OCI-LY7 (cell line): ENCODE data around the gene RPL10. TPM values are rescaled to one million over a fixed set of nuclear protein-coding genes. Genes with fewer than 3 reads are reported as not detected.

Experiments used
- BruUV-seq: library from RNA; stranded (reverse); fragments of 400-500 nt; replicated peaks from 2 replicates; lab custom pipeline; 2021; lab: Mats Ljungman, UMichigan
- CTCF ChIA-PET: fragments of 300-600 bp; sonication (Branson Sonifier 250); formaldehyde crosslinking; loops from one replicate; lab custom pipeline; 2022; ENCODE audit warnings: antibody characterized with exemption; ENCODE audit not compliant: unreplicated experiment; lab: Charles Lee
- POLR2A ChIA-PET: fragments of 300-600 bp; sonication (Branson Sonifier 250); formaldehyde crosslinking; loops from one replicate; lab custom pipeline; 2022; ENCODE audit warnings: antibody characterized with exemption; lab: Charles Lee
- DNase-seq: peaks from one replicate; pipeline ENCODE4 v3.0.0-alpha.2; 2015; ENCODE audit warnings: low spot score
- H2AFZ ChIP-seq: fragments of 200-600 bp; sonication (generic), shearing (Covaris generic); 2 replicates; pipeline ENCODE4 v1.6.1; 2014; ENCODE audit warnings: mild to moderate bottlenecking, antibody characterized with exemption, low read length, moderate library complexity
- H3K27ac ChIP-seq: fragments of 200-600 bp; sonication (generic); 2 replicates; pipeline ENCODE4 v1.5.1; 2014; ENCODE audit warnings: mixed run types, low read depth, mild to moderate bottlenecking, moderate library complexity, low read length, inconsistent platforms; ENCODE audit not compliant: poor library complexity, severe bottlenecking
- H3K36me3 ChIP-seq: fragments of 200-600 bp; sonication (generic); 2 replicates; pipeline ENCODE4 v1.6.1; 2014; ENCODE audit warnings: mild to moderate bottlenecking, antibody characterized with exemption, low read length, moderate library complexity, mixed read lengths; ENCODE audit not compliant: insufficient read depth
- H3K4me1 ChIP-seq: fragments of 200-600 bp; sonication (generic); 2 replicates; pipeline ENCODE4 v1.5.1; 2014; ENCODE audit warnings: mild to moderate bottlenecking, low read length; ENCODE audit not compliant: insufficient read depth, poor library complexity, severe bottlenecking
- H3K4me2 ChIP-seq: fragments of 200-600 bp; sonication (generic); 2 replicates; pipeline ENCODE4 v1.6.1; 2014; ENCODE audit warnings: mild to moderate bottlenecking, low read length
- H3K4me3 ChIP-seq: fragments of 200-600 bp; sonication (generic); 2 replicates; pipeline ENCODE4 v1.5.1; 2014; ENCODE audit warnings: mild to moderate bottlenecking, low read depth, low read length; ENCODE audit not compliant: poor library complexity, severe bottlenecking
- H3K79me2 ChIP-seq: fragments of 200-600 bp; sonication (generic); 2 replicates; pipeline ENCODE4 v1.6.1; 2016; ENCODE audit warnings: low read depth, mild to moderate bottlenecking, low read length, moderate library complexity, mixed read lengths; ENCODE audit not compliant: insufficient read depth
- H3K9me2 ChIP-seq: fragments of 200-600 bp; sonication (generic); 2 replicates; pipeline ENCODE4 v1.6.1; 2016; ENCODE audit warnings: mild to moderate bottlenecking, low read length, mixed read lengths; ENCODE audit not compliant: insufficient read depth
- H3K9me3 ChIP-seq: fragments of 200-600 bp; sonication (generic); 2 replicates; pipeline ENCODE4 v1.6.1; 2014; ENCODE audit warnings: mild to moderate bottlenecking, mixed run types, low read length, mixed read lengths
- H4K20me1 ChIP-seq: fragments of 200-600 bp; sonication (generic); 2 replicates; pipeline ENCODE4 v1.6.1; 2014; ENCODE audit warnings: mild to moderate bottlenecking, antibody characterized with exemption, low read length, moderate library complexity, mixed read lengths; ENCODE audit not compliant: insufficient read depth
- CTCF ChIP-seq: fragments of 200-600 bp; sonication (generic); conservative IDR thresholded peaks from 2 replicates; pipeline ENCODE4 v1.5.1; 2014; ENCODE audit warnings: mild to moderate bottlenecking, antibody characterized with exemption, low read length, moderate library complexity, mixed read lengths
- EZH2phosphoT487 ChIP-seq: fragments of 200-600 bp; sonication (generic); IDR thresholded peaks from 2 replicates; pipeline ENCODE4 v1.6.1; 2018; ENCODE audit warnings: low read depth, borderline replicate concordance, mild to moderate bottlenecking, mixed run types, antibody characterized with exemption, low read length, moderate library complexity, mixed read lengths
- intact Hi-C: fragments of 100-400 bp; cut with micrococcal nuclease; formaldehyde crosslinking; loops from one replicate; pipeline ENCODE4 v1.10.0; 2022; ENCODE audit not compliant: unreplicated experiment
- total RNA-seq, 2 experiments: library from RNA; depleted of rRNA in 1 of 2; stranded (reverse); fragments of >200 nt in 1 of 2; shearing (Covaris generic) in 1 of 2; gene quantifications; 2 replicates each; pipeline ENCODE4 v1.2.3, GENCODE V29; 2014 to 2022

RPL10 gene
- total RNA-seq, 2 experiments from 2014 or later, result 2,447 to 4,261 TPM

DNA sequence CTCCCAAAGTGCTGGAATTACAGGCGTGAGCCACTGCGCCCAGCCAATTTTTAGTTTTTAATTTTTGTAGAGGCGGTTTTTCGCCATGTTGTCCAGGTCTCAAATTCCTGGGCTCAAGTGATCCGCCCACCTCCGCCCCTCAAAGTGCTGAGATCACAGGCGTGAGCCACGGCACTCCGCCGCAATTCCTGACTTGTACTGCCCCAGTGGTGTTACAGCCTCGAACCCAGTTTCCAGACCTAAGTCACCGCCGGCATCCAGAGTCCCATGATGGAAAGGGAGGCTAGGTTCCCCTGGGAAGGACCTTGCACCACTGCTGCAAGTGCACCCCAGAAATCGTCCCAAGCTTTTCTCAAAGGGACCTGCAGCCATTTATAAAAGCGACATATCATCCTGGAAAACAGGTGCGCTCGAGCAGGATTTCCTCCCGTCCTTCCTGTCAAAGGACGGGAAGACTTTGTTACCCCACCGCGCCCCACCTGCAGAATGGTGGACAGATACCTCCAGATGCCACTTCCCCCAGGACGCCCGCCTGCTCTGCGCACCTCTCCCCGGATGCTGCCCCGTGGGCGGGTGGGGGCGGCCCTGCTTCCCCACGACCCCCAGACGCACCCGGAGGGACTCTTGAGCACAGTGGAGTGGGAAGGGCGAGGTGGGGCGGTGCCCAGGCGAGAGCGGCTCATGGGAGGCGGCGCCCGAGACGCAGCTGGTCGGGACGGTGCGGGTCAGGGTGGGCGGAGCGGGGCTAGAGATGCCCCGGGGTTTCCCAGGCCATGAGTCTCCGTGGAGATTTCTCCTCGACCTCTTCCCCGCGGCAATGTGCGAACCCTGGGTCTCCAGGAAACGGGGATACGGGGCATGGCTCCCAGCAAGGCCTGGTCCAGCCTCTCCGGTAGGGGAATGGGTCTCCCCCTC, 947 bp upstream of the RPL10 start:
- POLR2A ChIA-PET, result interaction anchor here (0.7 to 1.5 kb wide), 2 partner anchors 71 to 77 kb away, joined by 3 read pairs; no protein-coding TSS in a partner anchor

DNA sequence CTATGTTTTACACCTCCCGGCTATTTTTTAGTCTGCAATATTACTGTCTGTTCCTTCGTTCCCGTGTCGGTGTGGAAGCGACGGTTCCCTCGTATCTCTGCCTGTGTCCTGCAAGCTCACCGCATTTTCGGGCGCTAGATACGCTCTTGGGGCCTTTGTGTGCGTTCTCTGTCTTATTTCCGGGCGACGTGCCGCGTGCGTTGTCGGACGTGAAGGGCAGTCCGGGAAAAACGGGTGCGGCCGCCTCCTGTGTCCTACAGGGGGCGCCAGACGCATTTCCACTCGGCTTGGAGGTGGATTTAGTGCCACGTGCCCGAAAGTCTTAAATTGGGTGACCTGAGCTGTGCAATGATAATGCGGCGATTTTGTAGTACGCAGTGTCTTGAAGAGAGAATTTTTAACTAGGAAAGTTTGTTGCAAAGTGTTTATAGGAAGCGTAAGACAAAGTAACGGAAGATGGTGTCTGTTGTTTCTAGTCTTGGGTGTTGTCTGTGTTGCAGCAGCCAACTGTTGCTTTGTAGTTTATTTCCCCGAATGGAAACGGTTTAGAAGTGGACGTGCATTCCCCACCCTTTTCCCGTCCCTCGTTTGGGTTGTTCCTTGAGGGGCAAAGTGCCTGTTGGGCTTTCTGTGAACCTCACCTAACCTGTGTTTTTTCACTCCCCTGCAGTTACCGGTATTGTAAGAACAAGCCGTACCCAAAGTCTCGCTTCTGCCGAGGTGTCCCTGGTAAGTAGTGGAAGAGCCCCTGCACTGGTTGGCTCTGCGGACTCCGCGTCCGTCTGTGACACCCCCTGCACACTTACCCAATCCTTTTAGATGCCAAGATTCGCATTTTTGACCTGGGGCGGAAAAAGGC, 720 bp downstream of the RPL10 start:
- intact Hi-C loops, result no loop called here
- BruUV-seq, result TSS peak; percentile 89
- Histone ChIP-seq H3K4me3 (peak overlapping the region; percentile 86), H3K9me2 (no peaks in the 10 kb centered on the region), H3K9me3 (no peaks in the 10 kb centered on the region), H3K27ac (peak overlapping the region; percentile 90), H3K36me3 (peaks cover 38% of the 10 kb centered on the region), H3K4me1 (peaks cover 9% of the 10 kb centered on the region), H4K20me1 (no peaks in the 10 kb centered on the region), H3K79me2 (peaks cover 13% of the 10 kb centered on the region; the same call in 1 of the 2 replicates), H2AFZ (no peak overlapping the region), H3K4me2 (peak overlapping the region; percentile 98)
- no peak for TF ChIP-seq EZH2phosphoT487
- peak; percentile 80 for TF ChIP-seq CTCF
- DNase-seq, result peak; percentile 88
- ChIA-PET POLR2A (interaction anchor here (0.6 to 1.5 kb wide), 6 partner anchors 13 to 128 kb away, joined by 3 to 6 read pairs (median 3); no protein-coding TSS in a partner anchor), CTCF (no interaction called here)

More for the DNA sequence above, 947 bp upstream of the RPL10 start:
- no peaks in the 10 kb centered on the region for H3K9me2 ChIP-seq
- no peaks in the 10 kb centered on the region for H4K20me1 ChIP-seq
- H3K79me2 ChIP-seq, result peaks cover 13% of the 10 kb centered on the region; the same call in 1 of the 2 replicates
- H3K4me1 ChIP-seq, result peaks cover 9% of the 10 kb centered on the region
- TF ChIP-seq EZH2phosphoT487 (no peak), CTCF (no peak)
- CTCF ChIA-PET, result no interaction called here
- peak overlapping the region; percentile 86 for H3K4me3 ChIP-seq
- H3K36me3 ChIP-seq, result peaks cover 38% of the 10 kb centered on the region
- no TSS peak for BruUV-seq
- intact Hi-C loops, result no loop called here
- H2AFZ ChIP-seq, result peak overlapping the region; percentile 60; the same call in 1 of the 2 replicates
- peak; percentile 61 for DNase-seq
- H3K9me3 ChIP-seq, result no peaks in the 10 kb centered on the region
- H3K4me2 ChIP-seq, result peak overlapping the region; percentile 89
- peak overlapping the region; percentile 90 for H3K27ac ChIP-seq
